Right kidney (tissue), 1 donor: Measurements from ENCODE around the gene RUNX1.
"Not testable (repeated sequence)": the region's sequence is repeated elsewhere in the genome, so short reads cannot be mapped to it uniquely, and the experiment has no call there.

Experiments used
- DNase-seq: peaks from one replicate; pipeline ENCODE4 v3.0.0-alpha.2; 2016

Gene RUNX1

GRCh38 chr21:35015435-35016024, 33.6 kb downstream of the RUNX1 start:
- DNase-seq, result no peak

- DNase-seq, result no peak
Measured at GRCh38 chr21:35014302-35015041, 34.6 kb downstream of the RUNX1 start.

- DNase-seq, result no peak
Measured at GRCh38 chr21:35011681-35012080, 37.4 kb downstream of the RUNX1 start.

DNA sequence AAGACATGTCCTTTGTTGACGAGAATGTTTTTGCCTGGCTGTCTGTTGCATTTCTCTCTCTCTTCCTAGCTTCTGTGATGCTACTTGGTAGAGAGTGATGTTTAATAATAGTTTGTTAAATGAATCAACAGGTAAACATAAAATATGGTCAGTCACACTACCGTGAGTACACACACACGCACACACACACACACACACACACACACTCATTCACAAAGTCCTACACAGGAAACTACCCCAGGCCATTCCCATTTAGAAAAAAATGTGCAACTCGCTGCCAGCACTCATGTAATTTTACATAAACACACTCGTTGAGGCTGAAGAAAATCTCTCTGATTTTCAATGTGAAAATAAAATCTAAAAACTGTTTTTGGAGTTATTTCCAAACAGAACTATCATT, 38.7 kb downstream of the RUNX1 start:
- no peak for DNase-seq

DNA sequence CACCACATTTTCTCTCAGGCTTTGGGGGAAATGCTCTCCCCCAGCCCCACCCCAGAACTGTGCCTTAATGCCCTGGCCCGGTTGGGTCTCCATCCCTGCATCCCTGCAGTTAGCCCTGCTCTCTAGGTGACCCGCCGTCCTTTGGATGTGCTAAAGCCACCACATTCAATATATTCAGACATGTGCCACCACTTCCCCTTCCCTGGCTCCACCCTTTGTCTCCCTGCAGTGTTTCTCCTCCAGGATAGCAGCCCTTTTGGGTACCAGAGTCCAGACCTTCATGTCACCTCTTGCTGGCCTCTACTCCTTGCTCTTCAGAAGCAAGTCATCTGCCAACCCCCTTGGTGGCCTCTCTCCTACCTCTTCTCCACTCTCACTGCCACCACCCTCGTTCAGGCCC, 41.8 kb downstream of the RUNX1 start:
- DNase-seq, result no peak

DNA sequence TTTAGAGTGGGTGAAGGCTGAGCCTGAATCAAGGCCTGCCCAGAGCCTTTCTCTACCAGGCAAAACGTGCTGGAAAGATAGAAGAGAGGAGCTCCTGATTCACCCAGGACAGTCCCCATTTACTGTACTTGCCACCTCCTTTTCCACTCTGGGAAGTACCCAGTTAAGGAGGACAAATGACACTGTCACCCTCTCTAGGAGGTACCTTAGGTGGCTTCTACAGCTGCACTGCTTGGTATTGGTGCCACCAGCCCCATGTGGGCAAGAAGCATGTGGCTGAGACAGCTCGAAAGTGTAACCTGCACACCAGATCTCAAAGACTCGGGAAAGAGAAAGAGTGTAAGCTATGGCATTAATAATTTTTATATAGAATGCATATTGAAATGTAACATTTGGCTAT, 42.3 kb downstream of the RUNX1 start:
- no peak for DNase-seq

DNA sequence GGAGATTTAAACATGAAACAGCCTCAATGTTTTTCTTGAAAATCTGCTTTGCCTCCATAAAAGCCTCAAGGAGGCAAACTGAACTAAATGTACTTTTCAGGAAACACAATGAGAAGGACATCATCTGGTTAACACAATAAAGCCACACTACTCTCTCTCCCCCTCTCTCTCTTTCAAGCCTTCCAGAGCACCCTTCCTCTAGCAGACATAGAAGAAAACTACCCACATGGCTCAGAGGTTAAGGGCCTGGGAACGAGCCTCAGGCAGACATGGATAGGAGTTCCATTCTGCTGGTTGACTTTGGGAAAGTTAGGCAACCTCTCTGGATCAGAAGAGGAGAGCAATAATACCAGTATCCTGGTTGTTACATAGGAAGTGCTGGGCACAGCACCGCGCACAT, 42.9 kb downstream of the RUNX1 start:
- no peak for DNase-seq

- no peak for DNase-seq
Measured at GRCh38 chr21:35005560-35006224, 43.4 kb downstream of the RUNX1 start.

- no peak for DNase-seq
Measured at GRCh38 chr21:35005077-35005476, 44.0 kb downstream of the RUNX1 start.

- DNase-seq, result no peak
Measured at GRCh38 chr21:35004314-35004713, 44.8 kb downstream of the RUNX1 start.

GRCh38 chr21:35002879-35003722, 46.0 kb downstream of the RUNX1 start:
- no peak for DNase-seq

GRCh38 chr21:34999397-34999941, 49.6 kb downstream of the RUNX1 start:
- no peak for DNase-seq

DNA sequence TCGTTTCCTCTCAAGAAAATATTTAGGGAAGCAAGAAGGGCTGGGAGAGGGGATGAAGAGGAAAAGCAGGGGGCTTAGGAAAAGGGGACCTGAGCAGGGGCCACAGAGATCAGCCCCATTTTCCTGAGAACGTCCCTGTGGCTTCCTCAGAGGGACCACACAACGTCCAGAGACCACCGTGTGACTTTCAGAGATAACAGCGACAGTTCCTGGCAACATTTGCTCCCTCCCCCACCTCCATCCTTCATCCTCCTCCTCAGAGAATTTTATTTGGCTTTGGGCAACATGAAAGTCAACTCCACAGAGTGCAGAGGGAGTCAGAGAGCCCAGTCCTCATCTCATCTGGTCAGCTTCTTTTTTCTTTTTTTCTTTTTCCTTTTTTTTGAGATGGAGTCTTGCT, 50.9 kb downstream of the RUNX1 start:
- no peak for DNase-seq

- no peak for DNase-seq
Measured at GRCh38 chr21:34997294-34997693, 51.8 kb downstream of the RUNX1 start.

- no peak for DNase-seq
Measured at GRCh38 chr21:34996304-34997101, 52.6 kb downstream of the RUNX1 start.

GRCh38 chr21:34995979-34996303, 53.2 kb downstream of the RUNX1 start:
- no peak for DNase-seq

- DNase-seq, result no peak
Measured at GRCh38 chr21:34994766-34995631, 54.1 kb downstream of the RUNX1 start.

DNA sequence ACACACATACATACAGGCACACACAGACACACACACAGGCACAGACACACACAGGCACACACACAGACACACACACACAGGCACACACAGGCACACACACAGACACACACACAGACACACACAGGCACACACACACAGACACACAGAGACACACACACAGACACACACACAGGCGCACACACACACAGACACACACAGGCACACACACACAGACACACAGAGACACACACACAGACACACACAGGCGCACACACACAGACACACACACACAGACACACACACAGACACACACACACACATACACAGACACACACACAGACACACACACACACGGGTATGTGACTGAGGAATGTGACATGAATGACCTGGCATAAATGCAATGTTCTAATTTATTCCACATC, 55.6 kb downstream of the RUNX1 start:
- not testable (repeated sequence) for DNase-seq

- no peak for DNase-seq
Measured at GRCh38 chr21:34992736-34993398, 56.2 kb downstream of the RUNX1 start.

GRCh38 chr21:34992180-34992579, 56.9 kb downstream of the RUNX1 start:
- DNase-seq, result no peak
